ENCODE results near the gene RMND5B.

DNA sequence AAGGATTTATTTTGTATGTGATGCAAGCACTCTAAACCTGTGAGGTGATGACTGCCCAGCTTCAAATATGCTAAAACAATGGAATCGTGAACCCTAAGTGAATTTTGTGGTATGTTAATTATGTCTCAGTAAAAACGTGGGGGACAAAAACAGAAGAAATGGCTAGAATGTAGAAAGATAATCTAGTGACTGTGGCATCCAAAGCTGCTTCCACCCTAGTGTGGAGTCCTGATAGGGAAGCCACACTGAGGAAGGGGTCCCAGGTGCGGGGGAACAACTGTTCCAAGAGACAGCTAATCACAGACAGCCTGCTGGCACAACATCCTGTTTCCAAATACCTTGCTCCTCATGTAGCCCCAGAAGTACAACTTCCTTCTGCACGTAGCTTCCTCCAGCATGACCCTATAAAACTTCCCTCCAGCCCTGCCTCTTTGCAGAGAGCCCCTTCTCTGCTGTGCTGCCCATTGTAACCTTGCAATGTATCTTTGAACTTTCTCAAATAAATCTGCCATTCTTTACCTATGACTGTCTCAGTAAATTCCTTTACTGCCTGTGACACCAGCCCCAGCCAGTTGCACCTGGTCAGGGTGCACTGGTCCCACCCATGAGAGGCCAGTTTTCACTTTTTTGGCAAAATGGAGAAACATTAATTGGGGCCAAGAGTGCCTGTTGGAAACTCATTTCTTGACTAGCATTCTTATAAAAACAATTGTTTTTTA is 51.5 kb downstream of the RMND5B start:
- TF ChIP-seq CTCF (IDR thresholded peaks at IDR 0.05) (no peak), EZH2 (IDR thresholded peaks at IDR 0.05; ENCODE audit: borderline replicate concordance, insufficient read depth, low read depth, low read length, poor library complexity, severe bottlenecking) (no peak)
